IPS DF 4.7 (cell line): ENCODE data around the gene UBE2O.
"Not testable (repeated sequence)": the region's sequence is repeated elsewhere in the genome, so short reads cannot be mapped to it uniquely, and the experiment has no call there.

Source experiments
- DNase-seq: peaks from one replicate; pipeline ENCODE4 v3.0.0-alpha.2; 2013; ENCODE audit warnings: low spot score; ENCODE audit errors: extremely low read depth

UBE2O gene

DNA sequence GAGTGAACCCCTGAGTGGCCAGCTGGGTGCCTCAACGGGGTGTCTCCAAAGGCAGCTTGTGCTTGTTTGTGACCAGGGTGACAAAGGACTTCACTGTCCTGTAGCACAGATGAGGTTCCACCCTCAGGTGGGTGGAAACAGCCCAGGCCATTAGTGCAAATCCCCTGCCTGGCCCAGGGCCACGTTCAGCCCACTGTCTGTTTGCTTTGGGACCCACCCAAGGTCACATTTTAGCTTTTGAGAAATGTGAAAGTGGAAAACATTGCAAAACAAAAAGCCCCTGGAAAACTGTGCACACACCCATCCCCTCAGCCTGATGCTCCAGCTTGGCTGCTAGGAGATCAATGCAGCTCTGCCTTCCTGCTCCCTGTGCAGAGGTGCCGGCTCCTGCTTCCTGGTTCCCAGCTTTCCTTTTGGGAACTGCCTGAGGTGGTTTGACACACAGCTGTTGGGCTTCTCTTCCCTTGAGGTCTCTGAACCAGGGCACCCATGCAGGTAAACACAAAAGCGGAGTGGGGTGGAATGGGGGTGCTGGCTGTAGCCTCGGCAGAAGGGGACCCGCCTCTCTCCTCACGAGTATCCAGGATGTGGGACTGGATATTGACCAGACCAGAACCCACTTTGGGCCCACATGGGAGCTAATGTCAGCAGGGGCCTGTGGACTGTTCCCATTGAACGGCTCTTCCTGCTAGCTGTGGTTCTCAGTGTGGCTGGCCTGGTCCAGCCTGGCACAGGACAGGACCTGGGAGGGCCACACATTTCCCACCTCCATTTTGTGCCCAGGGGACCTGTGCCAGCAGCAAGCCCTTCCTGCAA lies 76.4 kb downstream of the UBE2O start:
- DNase-seq: no peak

DNA sequence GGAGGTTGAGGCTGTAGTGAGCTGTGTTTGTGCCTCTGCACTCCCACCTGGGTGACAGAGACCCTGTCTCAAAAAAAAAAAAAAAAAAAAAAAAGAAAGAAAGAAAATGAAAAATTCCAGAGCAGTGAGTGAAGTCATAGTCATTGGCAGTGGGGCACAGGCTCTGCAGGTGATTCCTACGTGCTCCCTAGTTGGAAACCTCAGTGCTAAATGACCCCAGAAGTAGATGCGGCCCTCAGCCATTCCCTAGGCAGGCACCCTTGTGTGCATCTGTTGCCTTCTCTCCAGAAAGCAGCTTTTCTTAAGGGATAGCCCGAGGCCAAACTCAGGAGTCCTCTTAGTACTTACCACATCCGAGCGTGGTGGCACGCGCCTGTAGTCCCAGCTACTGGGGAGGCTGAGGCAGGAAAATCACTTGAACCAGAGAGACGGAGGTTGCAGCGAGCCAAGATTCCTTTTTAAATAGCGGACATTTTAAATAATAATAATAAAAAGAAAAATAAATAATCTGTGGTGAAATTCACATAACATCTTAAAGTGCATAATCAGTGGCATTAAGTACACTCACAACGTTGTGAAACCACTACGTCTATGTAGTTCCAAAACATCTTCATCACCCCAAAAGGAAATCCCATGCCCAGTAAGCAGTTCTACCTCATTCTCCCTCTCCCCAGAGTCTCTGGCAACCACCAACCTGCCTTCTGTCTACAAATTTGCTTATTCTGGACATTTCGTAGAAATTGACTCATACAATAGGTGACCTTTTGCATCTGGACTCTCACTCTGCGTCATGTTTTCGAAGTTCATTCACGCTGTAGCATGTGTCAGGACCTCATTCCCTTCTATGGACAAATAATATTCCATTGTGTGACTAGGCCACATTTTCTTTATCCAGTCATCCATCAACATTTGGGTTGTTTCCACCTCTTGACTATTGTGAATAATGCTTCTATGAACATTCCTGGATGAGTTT lies 81.0 kb downstream of the UBE2O start:
- DNase-seq: no peak

DNA sequence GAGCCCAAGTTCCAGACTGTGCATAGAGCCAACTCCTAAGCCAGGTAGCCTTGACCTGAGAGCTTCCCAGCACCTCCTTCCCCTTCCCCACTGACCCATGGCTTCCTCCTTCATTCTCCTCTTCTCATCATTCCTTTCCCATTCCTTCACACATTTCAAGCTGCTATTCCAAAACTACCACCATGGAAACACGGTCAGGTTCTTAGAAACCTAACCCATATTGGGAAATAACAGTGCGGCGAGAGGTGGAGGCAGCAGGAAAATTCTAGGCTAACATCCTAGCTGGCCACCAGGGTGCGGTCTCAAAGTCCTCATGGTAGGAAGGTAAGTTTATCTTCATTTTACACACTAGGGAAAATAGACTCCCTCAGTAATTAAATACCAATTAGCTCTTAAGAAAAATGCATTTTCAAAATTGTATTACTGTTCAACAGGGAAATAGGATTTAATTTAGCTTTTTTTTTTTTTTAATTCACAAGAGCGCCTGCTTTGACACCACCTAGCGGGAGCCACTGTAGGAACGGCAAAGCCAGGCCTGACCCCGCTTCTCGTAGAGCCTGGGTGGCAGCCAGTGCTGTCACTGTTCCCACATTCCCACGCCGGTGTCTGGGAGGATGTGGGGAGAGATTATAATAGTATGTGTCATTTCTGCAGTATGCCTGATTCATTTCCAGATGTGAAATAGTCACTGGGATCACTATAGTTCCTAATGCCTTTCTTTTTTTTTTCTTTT lies 82.5 kb downstream of the UBE2O start:
- no peak for DNase-seq

DNA sequence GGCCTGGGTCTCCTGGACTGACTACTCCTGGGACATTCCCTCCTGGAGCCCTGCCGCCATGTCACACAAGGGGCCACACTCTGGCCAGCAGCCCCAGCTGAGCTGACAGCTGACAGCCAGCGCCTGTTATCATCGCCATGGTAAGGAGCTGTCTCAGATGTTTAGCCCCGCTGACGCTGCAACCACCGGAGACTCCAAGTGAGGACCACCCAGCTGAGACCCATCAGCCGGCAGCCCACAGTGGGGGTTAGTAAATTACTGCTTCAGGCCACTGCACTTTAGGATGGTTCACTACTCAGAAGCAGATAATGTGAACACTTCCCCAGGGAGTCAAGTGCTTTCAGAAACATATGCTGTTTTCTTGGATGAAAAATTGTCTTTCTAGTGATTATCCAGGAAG lies 83.1 kb downstream of the UBE2O start:
- no peak for DNase-seq

DNA sequence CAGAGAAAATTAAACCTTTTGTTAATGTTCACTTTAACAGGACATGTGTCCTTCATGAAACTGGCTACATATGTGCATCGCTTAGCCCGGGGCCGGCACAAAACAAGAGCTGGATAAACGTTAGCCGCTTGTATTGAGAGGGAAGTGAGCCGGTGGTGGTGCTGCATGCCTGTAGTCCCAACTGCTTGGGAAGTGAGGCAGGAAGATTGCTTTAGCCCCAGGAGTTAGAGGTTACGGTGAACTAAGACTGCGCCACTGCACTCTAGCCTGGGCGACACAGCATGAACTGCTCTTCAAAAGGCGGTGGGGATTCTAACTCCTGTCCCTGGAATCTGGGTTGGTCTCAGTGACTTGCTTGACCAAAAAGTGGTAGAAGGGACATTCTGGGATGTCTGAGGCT lies 83.6 kb downstream of the UBE2O start:
- DNase-seq: no peak

DNA sequence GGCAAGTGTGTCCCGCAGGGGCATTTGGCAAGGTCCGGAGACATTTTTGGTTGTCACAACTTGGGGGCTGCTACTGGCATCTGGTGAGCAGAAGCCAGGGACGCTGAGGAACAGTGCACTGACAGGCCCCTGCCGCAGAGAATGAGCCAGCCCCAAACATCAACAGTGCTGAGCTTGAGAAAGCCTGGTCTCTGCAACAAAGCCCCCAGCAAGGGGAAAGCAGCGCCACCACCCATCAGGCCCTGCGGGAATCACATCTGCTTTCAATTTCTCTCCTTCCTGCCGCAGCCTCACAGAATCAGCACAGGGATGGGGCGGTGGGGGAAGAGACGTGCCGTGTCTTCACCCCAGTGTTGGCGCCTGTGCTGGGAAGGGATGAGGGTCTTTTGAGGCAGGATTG lies 84.4 kb downstream of the UBE2O start:
- DNase-seq: no peak

DNA sequence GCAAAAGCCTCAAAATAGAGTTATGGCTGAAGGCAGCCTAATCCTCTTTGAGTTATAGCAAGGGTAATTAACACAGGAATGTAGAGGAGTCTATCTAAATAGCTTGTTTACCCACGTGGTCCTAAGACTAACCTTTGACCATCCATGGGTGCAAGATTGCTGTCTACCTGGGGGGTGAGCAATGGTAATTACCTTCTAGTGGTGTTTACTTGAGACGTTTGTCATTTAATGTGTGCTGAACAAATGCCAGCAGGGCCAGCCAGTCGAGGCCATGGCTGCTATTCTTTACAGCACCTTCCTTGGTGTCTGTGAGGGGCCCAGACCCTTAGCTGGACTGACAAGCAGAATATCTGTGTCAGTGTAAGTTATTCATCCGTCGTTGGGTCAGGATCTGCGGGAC lies 85.3 kb downstream of the UBE2O start:
- no peak for DNase-seq

DNA sequence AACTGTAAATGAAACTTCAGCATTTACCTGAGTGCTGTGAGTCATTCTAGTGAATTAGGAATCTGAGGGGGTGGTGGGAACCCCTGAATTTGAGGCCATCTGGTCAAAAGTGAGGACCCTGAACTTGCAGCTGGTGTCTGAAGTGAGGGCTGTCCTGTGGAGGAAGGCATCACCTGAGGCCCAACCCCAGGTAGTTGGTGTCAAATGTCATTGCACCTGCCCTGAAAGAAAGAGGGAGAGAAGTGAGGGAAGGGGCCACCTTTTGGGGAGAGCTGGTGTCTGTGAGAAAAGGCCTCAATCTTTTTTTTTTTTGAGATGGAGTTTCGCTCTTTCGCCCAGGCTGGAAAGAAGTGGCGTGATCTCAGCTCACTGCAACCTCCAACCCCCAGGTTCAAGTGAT lies 86.7 kb downstream of the UBE2O start:
- DNase-seq: no peak

DNA sequence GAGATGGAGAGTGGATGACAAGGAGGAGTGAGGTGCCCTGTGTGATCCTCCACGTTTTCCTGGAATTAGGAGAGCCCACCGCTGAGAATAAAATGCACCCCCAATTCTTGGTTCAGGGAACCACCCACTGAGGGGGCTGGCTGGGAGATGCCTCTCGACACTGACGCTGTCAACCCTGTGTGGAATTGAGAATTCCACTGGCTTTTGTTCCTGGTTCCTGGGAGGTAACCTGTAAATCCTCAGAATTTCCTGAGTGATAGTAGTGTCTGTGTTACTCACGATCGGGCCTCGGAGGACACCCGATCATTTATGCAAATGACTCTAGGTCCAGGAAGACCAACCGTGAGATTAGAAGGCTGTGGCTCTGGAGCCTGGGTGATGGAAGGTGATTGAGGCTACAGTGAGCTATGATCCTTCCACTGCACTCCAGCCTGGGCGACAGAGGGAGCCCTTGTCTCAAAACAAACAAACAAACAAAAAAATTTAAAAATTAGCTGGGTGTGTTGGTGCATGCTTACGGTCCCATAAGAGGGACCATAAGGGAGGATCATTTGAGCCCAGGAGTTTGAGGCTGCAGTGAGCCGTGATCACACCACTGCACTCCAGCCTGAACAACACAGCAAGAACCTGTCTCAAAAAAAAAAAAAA lies 87.6 kb downstream of the UBE2O start:
- DNase-seq: no peak

DNA sequence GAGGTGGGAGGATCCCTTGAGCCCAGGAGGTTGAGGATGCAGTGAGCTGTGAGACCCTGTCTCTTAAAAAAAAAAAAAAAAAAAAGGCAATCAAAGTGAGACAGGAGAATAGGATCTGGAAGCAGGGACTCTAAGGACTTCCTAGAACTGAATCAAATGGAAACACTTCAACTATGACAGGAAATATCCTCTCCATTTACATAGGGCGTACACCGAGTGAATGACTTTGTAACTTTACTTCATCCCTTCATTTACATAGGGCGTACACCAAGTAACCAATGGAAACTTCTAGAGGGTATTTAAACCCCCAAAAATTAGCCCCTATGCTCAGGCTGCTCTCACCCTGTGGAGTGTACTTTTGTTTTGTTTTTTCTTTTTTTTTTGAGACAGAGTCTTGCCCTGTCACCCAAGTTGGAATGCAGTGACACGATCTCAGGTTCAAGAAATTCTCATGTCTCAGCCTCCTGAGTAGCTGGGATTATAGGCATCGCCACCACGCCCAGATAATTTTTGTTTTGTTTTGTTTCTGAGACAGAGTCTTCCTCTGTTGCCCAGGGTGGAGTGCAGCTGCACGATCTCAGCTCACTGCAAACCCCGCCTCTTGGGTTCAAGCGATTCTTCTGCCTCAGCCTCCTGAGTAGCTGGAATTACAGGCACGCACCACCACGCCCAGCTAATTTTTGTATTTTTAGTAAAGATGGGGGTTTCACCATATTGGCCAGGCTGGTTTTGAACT lies 89.7 kb downstream of the UBE2O start:
- no peak for DNase-seq

DNA sequence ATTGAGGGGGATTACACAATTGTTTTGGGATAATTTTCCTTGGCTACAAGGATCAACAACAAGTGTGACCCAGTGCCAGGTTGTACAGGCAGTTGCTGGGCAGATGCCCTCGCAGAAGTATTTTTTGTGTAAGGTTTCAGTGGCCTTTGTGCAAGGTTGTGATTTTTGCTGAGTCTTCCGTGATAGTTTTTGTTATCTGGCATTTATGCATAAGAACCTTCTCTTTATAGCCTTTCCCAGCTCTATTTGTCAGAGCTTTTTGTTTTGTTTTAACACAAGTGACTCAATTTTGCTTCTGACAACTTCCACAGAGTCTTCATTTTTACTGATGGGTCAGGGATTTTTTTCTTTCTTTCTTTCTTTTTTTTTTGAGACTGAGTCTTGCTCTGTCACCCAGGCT lies 92.5 kb downstream of the UBE2O start:
- DNase-seq: no peak

DNA sequence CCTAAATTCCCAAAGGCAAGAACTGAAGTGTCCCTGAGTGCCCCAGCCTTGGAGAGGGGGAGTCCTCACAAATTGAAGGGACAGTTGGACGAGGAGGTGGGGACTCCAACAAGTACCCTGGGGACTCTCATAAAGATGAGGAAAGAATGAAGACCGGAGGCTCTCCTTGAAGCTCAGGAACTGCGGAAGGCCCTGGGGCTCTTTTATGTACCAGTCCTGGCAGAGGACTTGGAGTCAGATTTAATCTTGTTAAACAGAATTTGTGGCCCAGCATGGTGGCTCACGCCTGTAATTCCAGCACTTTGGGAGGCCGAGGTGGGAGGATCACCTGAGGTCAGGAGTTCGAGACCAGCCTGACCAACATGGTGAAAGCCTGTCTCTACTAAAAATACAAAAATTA lies 93.2 kb downstream of the UBE2O start:
- DNase-seq: not testable (repeated sequence)

DNA sequence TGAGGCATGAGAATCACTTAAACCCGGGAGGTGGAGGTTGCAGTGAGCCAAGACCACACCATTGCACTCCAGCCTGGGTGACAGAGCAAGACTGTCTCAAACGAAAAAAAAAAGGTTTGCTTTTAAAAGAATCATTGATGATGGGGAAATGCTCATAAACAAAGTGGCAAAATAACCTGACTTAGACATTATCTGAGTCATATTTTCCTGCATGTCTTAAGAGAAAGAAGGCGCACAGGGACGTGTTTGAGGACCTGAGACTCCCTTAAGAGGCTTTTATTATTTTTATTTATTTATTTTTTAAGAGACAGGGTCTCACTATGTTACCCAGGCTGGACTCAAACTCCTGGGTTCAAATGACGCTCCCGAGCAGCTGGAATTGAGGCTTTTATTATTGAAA lies 93.6 kb downstream of the UBE2O start:
- DNase-seq: no peak

DNA sequence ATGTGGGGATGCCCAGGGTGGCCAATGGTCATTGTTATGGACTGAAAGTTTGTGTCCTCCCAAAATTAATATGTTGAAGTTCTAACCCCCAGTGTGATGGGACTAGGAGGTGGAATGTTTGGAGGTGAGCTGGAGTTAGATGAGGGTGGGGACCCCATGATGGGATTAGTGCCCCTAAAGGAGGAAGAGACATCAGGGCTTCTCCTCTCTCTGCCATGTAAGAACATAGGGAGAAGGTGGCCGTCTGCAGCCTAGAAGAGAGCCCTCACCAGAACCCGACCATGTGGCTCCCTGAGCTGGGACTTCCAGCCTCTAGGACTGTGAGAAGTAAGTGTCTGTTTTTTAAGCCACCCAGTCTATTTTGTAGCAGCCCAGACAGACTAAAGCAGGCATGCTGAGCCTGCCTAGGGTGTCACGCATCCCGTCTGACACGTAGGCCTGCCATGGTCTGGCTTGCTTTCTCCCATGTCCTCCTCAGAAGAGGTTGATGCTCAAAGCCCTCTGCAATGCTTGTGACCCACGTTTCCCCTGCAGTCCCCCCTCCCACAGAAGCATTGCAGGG lies 95.3 kb downstream of the UBE2O start:
- no peak for DNase-seq

DNA sequence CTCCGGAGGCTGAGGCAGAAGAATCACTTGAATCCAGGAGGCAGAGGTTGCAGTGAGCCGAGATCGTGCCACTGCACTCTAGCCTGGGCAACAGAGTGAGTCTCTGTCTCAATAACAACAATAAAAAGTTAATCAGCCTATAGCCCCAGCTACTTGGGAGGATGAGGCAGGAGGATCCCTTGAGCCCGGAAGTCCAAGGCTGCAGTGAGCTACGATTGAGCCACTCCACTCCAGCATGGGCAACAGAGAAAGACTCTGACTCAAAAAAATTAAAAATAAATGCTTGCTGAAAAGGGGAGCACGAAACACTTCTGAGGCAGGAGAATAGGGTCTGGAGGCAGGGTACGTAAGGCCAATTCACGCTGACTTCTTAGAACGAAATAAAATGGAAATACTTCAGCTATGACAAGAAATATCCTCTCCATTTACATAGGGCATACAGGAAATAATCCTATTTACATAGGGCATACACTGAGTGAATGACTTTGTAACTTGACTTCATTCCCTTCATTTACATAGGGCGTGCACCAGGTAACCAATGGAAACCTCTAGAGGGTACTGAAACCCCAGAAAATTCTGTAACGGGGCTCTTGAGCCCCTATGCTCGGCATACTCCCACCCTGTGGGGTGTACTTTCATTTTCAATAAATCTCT lies 96.0 kb downstream of the UBE2O start:
- no peak for DNase-seq

DNA sequence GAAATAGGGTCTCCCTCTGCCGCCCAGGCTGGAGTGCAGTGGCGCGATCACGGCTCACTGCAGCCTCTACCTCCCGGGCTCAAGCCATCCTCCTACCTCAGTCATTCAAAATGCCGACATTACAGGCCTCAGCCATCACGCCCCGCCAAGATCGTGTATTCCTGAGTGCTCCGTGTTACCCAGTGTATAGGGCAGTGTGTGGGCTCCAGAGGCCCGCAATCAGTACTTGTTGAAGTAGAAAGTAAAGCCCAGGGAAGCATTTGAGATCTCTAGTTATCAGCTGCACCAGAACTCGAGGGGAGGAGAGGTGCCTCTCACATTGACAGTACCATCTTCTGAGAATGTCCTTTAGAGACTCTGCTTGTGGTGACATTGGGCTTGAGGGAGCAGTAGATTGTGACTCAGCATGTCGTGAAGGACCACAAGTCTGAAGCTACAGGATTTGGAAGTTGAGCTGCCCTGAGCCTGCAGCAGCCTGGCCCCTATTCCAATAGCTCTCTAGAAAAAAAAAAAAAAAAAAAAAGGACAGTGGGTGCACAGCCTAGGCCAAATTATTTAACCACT lies 98.1 kb downstream of the UBE2O start:
- DNase-seq: no peak

DNA sequence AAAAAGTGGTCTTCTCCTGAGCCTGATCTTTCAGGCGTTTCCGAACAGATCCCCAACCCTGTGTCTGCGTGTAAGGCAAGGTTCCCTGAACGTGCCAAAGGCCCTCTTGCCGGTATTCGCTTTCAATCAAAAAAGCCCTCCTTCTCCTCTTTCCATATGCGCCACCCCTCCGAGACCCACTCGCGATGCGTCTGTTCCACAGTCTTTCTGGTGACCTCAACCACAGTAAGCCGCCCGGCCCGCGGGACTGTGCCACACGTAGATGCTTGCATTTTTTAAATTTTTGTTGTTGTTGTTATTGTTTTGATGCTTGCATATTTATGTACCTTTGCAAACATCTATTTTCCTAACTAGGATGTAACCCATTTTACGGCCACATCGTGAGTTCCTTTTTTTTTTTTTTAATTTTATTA lies 98.6 kb downstream of the UBE2O start:
- no peak for DNase-seq

DNA sequence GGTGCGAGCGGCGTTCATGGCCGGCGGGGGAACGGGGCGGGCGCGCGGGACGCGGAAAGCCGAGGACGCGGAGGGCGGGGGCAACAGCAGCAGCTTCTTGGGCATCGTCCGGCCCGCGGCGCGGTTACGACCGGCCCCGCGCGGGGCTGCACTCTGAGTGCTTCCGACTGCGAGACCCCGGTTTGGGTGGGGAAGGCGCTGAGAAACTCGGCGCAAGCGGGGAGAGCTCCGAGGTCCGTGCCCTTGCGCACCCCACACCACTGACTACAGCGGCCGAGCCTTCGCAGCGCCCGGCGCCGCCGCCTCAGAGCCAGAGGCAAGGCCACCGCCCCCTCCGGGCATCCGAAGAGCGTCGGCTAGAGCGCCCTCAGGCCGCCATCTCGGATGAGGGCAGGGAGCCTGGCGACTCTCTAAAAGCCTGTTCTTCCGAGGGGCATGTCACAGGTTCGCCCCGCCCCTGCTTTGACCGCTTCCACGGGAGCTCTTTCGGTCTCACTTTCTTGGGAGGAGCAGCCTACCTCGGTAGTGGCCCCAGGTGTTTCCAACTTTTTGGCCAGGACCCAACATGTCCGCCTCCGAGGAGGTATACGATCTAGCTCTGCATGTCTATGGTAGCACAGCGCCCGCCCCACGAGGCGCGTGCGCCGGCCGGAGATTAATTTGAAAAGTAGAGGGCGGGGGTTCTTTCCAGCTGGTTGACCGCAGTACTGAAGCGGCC lies 99.2 kb downstream of the UBE2O start, which contains the start of gene PRPSAP1:
Gene PRPSAP1 (minus strand): TSS at position 318 of the 718 bp plus-strand sequence. CDS start 213 bp downstream, at position 105.
- DNase-seq: peak; percentile 72
